Endothelial cell (in vitro differentiated cells): Measurements from ENCODE around the gene EPB41L4A. TPM values are rescaled to one million over a fixed set of nuclear protein-coding genes. Genes with fewer than 3 reads are reported as not detected.

Source experiments
- DNase-seq: peaks from one replicate; pipeline ENCODE4 v3.0.0; 2021; ENCODE audit warnings: low spot score
- H3K27ac Mint-ChIP-seq: one replicate; pipeline ENCODE4 v1.8.0; 2021; ENCODE audit warnings: mixed read lengths, inconsistent platforms; ENCODE audit not compliant: unreplicated experiment
- H3K27me3 Mint-ChIP-seq: one replicate; pipeline ENCODE4 v1.8.0; 2021; ENCODE audit warnings: mild to moderate bottlenecking, moderate library complexity, mixed read lengths, inconsistent platforms; ENCODE audit not compliant: unreplicated experiment
- H3K36me3 Mint-ChIP-seq: one replicate; pipeline ENCODE4 v1.8.0; 2021; ENCODE audit warnings: mild to moderate bottlenecking, low read depth, mixed read lengths, inconsistent platforms; ENCODE audit not compliant: unreplicated experiment
- H3K4me1 Mint-ChIP-seq: one replicate; pipeline ENCODE4 v1.8.0; 2021; ENCODE audit warnings: mild to moderate bottlenecking, mixed read lengths, inconsistent platforms; ENCODE audit not compliant: unreplicated experiment
- H3K4me3 Mint-ChIP-seq: one replicate; pipeline ENCODE4 v1.8.0; 2021; ENCODE audit warnings: mild to moderate bottlenecking, mixed read lengths, inconsistent platforms; ENCODE audit not compliant: unreplicated experiment
- H3K9me3 Mint-ChIP-seq: one replicate; pipeline ENCODE4 v1.8.0; 2021; ENCODE audit warnings: mixed read lengths, inconsistent platforms; ENCODE audit not compliant: unreplicated experiment
- total RNA-seq: library from RNA; stranded (reverse); fragmentation: NEBNext Ultra II Directional; extraction: Animal tissue kit (Norgen Biotek cat#: 25700); gene quantifications from one replicate; pipeline ENCODE4 v1.2.1, GENCODE V29; 2021; ENCODE audit not compliant: unreplicated experiment
- TF ChIP-seq, protein P1 (sequence below): fragments of 200-600 bp; sonication (generic); IDR thresholded peaks from one replicate; pipeline ENCODE4 v1.5.0; 2021; ENCODE audit warnings: antibody characterized with exemption; ENCODE audit not compliant: unreplicated experiment

Gene EPB41L4A
- total RNA-seq, 1 donor from 2014 or later, result 50.6 TPM

DNA sequence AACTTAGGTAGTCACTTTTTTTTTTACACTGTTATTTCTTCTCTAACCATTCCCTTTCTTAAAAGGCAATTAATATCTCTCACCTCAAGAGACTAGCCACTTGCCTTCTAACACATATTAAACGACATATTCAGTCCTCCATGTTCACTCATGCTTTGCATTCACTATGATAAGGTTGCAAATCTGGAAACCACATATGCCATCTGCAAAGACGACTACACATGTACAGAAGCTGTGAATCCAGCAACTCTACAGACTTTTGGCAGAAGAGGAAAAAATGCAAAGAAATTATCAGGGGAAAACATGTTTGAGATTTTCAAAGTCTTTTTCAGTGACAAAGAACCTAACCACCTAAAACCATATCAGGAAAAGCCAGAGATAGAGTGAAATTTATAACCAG, 112.1 kb downstream of the EPB41L4A start:
- Mint-ChIP-seq H3K9me3 (no peaks in the 10 kb centered on the region), H3K4me1 (peaks cover 8% of the 10 kb centered on the region), H3K27me3 (peaks cover 3% of the 10 kb centered on the region), H3K27ac (no peak overlapping the region), H3K36me3 (no peaks in the 10 kb centered on the region), H3K4me3 (no peak overlapping the region)
- no peak for DNase-seq
- TF ChIP-seq, protein P1, sequence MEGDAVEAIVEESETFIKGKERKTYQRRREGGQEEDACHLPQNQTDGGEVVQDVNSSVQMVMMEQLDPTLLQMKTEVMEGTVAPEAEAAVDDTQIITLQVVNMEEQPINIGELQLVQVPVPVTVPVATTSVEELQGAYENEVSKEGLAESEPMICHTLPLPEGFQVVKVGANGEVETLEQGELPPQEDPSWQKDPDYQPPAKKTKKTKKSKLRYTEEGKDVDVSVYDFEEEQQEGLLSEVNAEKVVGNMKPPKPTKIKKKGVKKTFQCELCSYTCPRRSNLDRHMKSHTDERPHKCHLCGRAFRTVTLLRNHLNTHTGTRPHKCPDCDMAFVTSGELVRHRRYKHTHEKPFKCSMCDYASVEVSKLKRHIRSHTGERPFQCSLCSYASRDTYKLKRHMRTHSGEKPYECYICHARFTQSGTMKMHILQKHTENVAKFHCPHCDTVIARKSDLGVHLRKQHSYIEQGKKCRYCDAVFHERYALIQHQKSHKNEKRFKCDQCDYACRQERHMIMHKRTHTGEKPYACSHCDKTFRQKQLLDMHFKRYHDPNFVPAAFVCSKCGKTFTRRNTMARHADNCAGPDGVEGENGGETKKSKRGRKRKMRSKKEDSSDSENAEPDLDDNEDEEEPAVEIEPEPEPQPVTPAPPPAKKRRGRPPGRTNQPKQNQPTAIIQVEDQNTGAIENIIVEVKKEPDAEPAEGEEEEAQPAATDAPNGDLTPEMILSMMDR, result no peak

DNA sequence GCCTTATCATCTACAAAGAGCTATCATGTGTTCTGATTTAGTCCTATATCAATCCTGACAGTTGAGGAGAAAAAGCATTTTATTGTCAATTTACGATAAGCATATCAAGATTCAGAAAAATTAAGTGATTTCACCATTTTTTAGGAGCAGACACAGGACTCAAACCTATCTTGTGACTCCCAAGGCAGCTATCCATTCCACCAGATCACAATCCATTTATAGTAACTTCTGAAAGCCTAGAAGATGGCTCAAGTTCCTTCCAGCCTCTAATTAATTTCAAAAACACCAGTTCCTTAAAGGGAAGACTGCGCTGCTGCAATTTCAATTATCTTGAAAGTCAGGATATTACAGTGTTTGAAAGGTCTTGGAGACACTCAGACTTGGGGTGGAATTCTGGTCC, 114.3 kb downstream of the EPB41L4A start:
- Mint-ChIP-seq H3K9me3 (no peaks in the 10 kb centered on the region), H3K27me3 (peaks cover 3% of the 10 kb centered on the region), H3K4me3 (no peak overlapping the region), H3K4me1 (peaks cover 8% of the 10 kb centered on the region), H3K36me3 (peaks cover 5% of the 10 kb centered on the region), H3K27ac (no peak overlapping the region)
- TF ChIP-seq, protein P1, result no peak
- DNase-seq, result no peak

DNA sequence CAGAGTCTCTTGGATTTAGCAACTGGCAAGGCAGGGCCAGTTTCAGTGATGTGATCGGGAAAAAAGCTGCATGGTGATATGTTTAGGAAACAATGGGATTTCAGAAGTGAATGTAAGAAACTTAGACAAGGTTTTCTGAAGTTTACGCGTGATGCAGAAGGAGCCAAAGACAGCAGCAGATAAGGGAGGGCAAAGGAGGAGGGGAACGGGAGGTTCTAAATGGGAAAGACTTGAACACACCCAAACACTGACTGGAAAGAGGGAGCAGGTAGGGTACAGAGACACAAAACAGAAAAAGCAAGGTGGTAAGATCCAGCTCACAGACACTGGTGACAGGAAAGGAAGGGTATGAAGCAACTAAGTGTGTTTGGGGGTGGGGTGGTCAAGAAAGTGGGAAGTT, 115.4 kb downstream of the EPB41L4A start:
- H3K4me3 Mint-ChIP-seq, result no peak overlapping the region
- H3K36me3 Mint-ChIP-seq, result peaks cover 10% of the 10 kb centered on the region
- H3K27ac Mint-ChIP-seq, result no peak overlapping the region
- TF ChIP-seq, protein P1, result no peak
- DNase-seq, result no peak
- H3K27me3 Mint-ChIP-seq, result peaks cover 3% of the 10 kb centered on the region
- no peaks in the 10 kb centered on the region for H3K9me3 Mint-ChIP-seq
- peaks cover 8% of the 10 kb centered on the region for H3K4me1 Mint-ChIP-seq

GRCh38 chr5:112294126-112294525, 125.0 kb downstream of the EPB41L4A start:
- H3K9me3 Mint-ChIP-seq, result no peaks in the 10 kb centered on the region
- H3K36me3 Mint-ChIP-seq, result peaks cover 6% of the 10 kb centered on the region
- no peaks in the 10 kb centered on the region for H3K4me1 Mint-ChIP-seq
- H3K4me3 Mint-ChIP-seq, result no peak overlapping the region
- TF ChIP-seq, protein P1, result no peak
- H3K27me3 Mint-ChIP-seq, result peaks cover 4% of the 10 kb centered on the region
- H3K27ac Mint-ChIP-seq, result no peak overlapping the region
- DNase-seq, result no peak

DNA sequence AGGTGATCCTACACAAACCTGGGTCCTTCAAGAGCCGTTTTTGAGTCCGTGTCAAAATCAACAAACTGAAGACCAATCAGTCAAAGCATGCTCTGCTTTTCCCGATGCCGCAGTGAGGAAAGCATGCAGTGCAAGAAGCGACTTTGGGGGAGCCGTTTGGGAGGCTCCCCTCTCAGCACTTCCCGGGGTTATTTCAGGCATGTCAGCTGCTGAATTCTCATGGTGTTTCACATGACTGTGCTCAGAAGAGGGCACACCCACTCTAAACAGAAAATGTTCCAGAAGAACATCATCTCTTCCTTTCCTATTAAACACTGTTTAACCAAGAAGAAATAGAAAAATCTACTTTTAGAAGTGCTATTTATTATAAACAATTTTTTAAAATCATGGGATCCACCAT, 125.5 kb downstream of the EPB41L4A start:
- TF ChIP-seq, protein P1, result no peak
- peaks cover under 1% of the 10 kb centered on the region for H3K36me3 Mint-ChIP-seq
- DNase-seq, result no peak
- peaks cover 4% of the 10 kb centered on the region for H3K27me3 Mint-ChIP-seq
- no peaks in the 10 kb centered on the region for H3K4me1 Mint-ChIP-seq
- no peaks in the 10 kb centered on the region for H3K9me3 Mint-ChIP-seq
- H3K27ac Mint-ChIP-seq, result no peak overlapping the region
- no peak overlapping the region for H3K4me3 Mint-ChIP-seq
